ENCODE results near the gene MXRA7. TPM values are rescaled to one million over a fixed set of nuclear protein-coding genes. Genes with fewer than 3 reads are reported as not detected.
"Not testable (repeated sequence)": the region's sequence is repeated elsewhere in the genome, so short reads cannot be mapped to it uniquely, and the experiment has no call there.

Gene MXRA7
- total RNA-seq, 1 donor from 2014 or later = 55.4 TPM

DNA sequence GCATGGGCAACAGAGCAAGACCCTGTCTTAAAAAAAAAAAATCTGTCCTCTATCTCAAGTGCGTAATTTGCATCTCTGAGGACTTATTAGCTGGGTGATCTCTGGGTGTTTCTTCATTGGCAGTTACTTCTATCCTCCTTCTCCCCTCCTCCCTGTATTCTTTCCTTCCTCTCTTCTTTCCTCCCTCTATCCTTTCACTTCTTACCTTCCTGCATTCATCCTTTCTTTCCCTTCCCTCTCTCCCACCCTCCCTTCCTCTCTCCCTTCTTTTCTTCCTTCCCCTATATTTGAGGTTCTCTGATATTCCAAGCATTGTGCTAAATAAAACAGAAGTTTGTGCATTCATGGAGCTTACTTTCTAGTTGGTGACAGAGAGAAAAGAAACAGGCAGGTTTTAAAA is 37.9 kb upstream of the MXRA7 start:
- H3K27me3 Mint-ChIP-seq (ENCODE audit: insufficient read depth, low read depth) = no peaks in the 10 kb centered on the region
- Histone ChIP-seq H3K4me1 (no peaks in the 10 kb centered on the region), H3K4me2 (no peak overlapping the region), H4K20me1 (ENCODE audit: low read depth) (no peaks in the 10 kb centered on the region), H3K9me3 (ENCODE audit: low read depth) (no peaks in the 10 kb centered on the region), H3K79me2 (ENCODE audit: low read depth) (no peaks in the 10 kb centered on the region), H3K9ac (no peak overlapping the region), H3K27me3 (no peaks in the 10 kb centered on the region), H2AFZ (replicated peaks) (no peak overlapping the region), H3K27ac (no peak overlapping the region), H3K36me3 (no peaks in the 10 kb centered on the region), H3K4me3 (no peak overlapping the region), H3F3A (ENCODE audit: low read depth) (no peaks in the 10 kb centered on the region)
- no peaks in the 10 kb centered on the region for H3K9me3 Mint-ChIP-seq
- H3K27ac Mint-ChIP-seq = no peak overlapping the region
- no peak for DNase-seq (ENCODE audit: low spot score)
- peaks cover 27% of the 10 kb centered on the region for H3K36me3 Mint-ChIP-seq
- no peaks in the 10 kb centered on the region for H3K4me1 Mint-ChIP-seq
- TF ChIP-seq EZH2 (IDR thresholded peaks at IDR 0.05) = no peak
- TF ChIP-seq, protein P1, sequence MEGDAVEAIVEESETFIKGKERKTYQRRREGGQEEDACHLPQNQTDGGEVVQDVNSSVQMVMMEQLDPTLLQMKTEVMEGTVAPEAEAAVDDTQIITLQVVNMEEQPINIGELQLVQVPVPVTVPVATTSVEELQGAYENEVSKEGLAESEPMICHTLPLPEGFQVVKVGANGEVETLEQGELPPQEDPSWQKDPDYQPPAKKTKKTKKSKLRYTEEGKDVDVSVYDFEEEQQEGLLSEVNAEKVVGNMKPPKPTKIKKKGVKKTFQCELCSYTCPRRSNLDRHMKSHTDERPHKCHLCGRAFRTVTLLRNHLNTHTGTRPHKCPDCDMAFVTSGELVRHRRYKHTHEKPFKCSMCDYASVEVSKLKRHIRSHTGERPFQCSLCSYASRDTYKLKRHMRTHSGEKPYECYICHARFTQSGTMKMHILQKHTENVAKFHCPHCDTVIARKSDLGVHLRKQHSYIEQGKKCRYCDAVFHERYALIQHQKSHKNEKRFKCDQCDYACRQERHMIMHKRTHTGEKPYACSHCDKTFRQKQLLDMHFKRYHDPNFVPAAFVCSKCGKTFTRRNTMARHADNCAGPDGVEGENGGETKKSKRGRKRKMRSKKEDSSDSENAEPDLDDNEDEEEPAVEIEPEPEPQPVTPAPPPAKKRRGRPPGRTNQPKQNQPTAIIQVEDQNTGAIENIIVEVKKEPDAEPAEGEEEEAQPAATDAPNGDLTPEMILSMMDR (IDR thresholded peaks at IDR 0.05) = no peak
- TF ChIP-seq EZH2phosphoT487 (IDR thresholded peaks at IDR 0.05) = no peak
- H3K4me3 Mint-ChIP-seq = no peak overlapping the region

DNA sequence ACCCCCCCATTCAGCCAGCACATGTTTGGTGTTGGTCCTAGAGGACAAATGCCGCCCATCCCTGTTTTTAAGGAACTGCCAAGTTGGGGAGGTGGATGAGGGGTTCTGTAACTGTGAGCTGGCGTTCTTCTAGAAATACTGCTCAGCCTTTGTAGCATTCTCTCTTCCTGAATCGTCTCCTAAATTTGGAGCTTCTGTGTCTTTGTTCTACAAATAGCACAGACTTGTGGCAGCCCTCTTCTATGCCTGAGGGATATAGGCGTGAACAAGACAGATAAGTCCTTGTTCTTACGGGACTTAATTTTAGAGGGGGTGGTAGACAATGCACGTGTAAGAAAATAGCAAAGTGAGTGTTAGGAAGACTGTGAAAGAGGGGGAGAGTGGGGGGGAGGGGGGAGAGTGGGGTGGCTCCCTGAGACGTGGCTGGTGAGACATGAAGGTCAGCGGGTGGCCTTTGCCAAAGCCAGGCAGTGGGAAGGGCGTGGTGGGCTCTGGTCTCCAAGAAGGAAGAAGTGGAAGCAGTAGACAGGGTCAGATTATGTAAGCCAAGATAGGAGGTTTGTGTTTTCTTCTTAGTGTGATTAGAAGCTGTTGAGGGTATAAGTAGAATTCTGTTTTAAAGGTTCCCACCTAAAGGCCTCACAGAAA is 37.1 kb upstream of the MXRA7 start:
- Mint-ChIP-seq H3K27ac (no peak overlapping the region), H3K4me1 (no peaks in the 10 kb centered on the region), H3K4me3 (no peak overlapping the region)

DNA sequence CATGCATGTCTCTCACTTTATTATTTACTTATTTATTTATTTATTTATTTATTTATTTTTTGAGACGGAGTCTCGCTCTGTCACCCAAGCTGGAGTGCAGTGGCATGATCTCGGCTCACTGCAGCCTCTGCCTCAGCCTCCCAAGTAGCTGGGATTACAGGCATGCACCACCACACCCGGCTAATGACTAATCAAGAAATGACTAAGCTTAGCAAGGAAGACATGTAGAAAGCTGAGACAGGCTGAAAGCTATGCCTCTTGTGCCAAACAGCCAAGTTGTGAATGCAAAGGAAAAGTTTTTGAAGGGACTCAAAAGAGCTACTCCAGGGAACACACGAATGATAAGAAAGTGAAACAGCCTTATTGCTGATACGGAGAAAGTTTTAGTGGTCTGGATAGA is 35.0 kb upstream of the MXRA7 start:
- not testable (repeated sequence) for H3K27me3 ChIP-seq; H3K4me3 Mint-ChIP-seq; H3K9me3 ChIP-seq (ENCODE audit: low read depth); H2AFZ ChIP-seq (replicated peaks); DNase-seq (ENCODE audit: low spot score); H4K20me1 ChIP-seq (ENCODE audit: low read depth); H3K27ac Mint-ChIP-seq; H3K27ac ChIP-seq; H3K36me3 ChIP-seq; H3K4me2 ChIP-seq; H3K79me2 ChIP-seq (ENCODE audit: low read depth); H3K27me3 Mint-ChIP-seq (ENCODE audit: insufficient read depth, low read depth); H3K4me3 ChIP-seq; H3K4me1 ChIP-seq; H3K9me3 Mint-ChIP-seq; H3K9ac ChIP-seq; H3F3A ChIP-seq (ENCODE audit: low read depth); H3K4me1 Mint-ChIP-seq
- peaks cover 29% of the 10 kb centered on the region for H3K36me3 Mint-ChIP-seq

More for the DNA sequence above, 37.1 kb upstream of the MXRA7 start:
- H3K27me3 ChIP-seq = no peaks in the 10 kb centered on the region
- H3K9ac ChIP-seq = no peak overlapping the region
- no peaks in the 10 kb centered on the region for H3K9me3 ChIP-seq (ENCODE audit: low read depth)
- no peaks in the 10 kb centered on the region for H3K36me3 ChIP-seq
- no peak for DNase-seq (ENCODE audit: low spot score)
- H3K4me1 ChIP-seq = no peaks in the 10 kb centered on the region
- no peaks in the 10 kb centered on the region for H3K27me3 Mint-ChIP-seq (ENCODE audit: insufficient read depth, low read depth)
- no peak overlapping the region for H3K4me2 ChIP-seq
- H3K79me2 ChIP-seq (ENCODE audit: low read depth) = no peaks in the 10 kb centered on the region
- H2AFZ ChIP-seq (replicated peaks) = no peak overlapping the region
- no peaks in the 10 kb centered on the region for H3K9me3 Mint-ChIP-seq
- no peaks in the 10 kb centered on the region for H3F3A ChIP-seq (ENCODE audit: low read depth)
- TF ChIP-seq EZH2phosphoT487 (IDR thresholded peaks at IDR 0.05) (no peak), EZH2 (IDR thresholded peaks at IDR 0.05) (no peak)
- TF ChIP-seq, protein P1 (IDR thresholded peaks at IDR 0.05) = no peak
- H3K36me3 Mint-ChIP-seq = peaks cover 24% of the 10 kb centered on the region
- H4K20me1 ChIP-seq (ENCODE audit: low read depth) = no peaks in the 10 kb centered on the region
- H3K4me3 ChIP-seq = no peak overlapping the region
- no peak overlapping the region for H3K27ac ChIP-seq

DNA sequence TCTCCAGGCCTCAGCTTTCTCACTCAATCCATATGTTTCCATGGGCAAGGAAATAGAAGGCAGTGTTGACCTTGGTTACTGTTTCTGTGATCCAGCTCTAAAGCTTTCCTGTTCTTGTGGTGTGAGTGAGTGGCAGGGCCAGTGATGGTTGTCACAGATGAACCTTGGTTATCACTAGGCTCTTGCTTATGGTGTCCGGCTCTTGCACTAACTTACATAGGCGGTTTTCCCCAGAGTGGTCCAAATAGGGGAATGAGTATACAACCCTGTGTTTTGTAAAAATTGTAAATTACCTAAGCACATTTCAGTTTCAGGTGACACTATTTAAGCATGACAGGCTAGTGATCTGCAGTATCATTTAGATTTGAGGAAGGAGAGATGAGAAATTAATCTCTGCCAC is 34.0 kb upstream of the MXRA7 start:
- Mint-ChIP-seq H3K36me3 (peaks cover 25% of the 10 kb centered on the region), H3K4me3 (no peak overlapping the region), H3K27ac (no peak overlapping the region), H3K9me3 (no peaks in the 10 kb centered on the region), H3K27me3 (ENCODE audit: insufficient read depth, low read depth) (no peaks in the 10 kb centered on the region), H3K4me1 (peaks cover 7% of the 10 kb centered on the region)
- no peaks in the 10 kb centered on the region for H3K4me1 ChIP-seq
- H2AFZ ChIP-seq (replicated peaks) = no peak overlapping the region
- no peak overlapping the region for H3K27ac ChIP-seq
- TF ChIP-seq, protein P1 (IDR thresholded peaks at IDR 0.05) = no peak
- TF ChIP-seq EZH2 (IDR thresholded peaks at IDR 0.05) (no peak), EZH2phosphoT487 (IDR thresholded peaks at IDR 0.05) (no peak)
- H3K79me2 ChIP-seq (ENCODE audit: low read depth) = peaks cover 4% of the 10 kb centered on the region
- peaks cover 5% of the 10 kb centered on the region for H3K36me3 ChIP-seq
- H3K4me3 ChIP-seq = no peak overlapping the region
- no peaks in the 10 kb centered on the region for H3K9me3 ChIP-seq (ENCODE audit: low read depth)
- no peak overlapping the region for H3K9ac ChIP-seq
- H3F3A ChIP-seq (ENCODE audit: low read depth) = no peaks in the 10 kb centered on the region
- no peaks in the 10 kb centered on the region for H3K27me3 ChIP-seq
- no peak for DNase-seq (ENCODE audit: low spot score)
- no peak overlapping the region for H3K4me2 ChIP-seq
- H4K20me1 ChIP-seq (ENCODE audit: low read depth) = no peaks in the 10 kb centered on the region
